GM21423 (cell line): ENCODE measurements around the gene PRPF38A.

Source experiments
- ATAC-seq: cut with Tn5 transposase; IDR thresholded peaks from one replicate; pipeline ENCODE4 v1.9.1; 2021; ENCODE audit warnings: mild to moderate bottlenecking, moderate library complexity; ENCODE audit not compliant: unreplicated experiment

Gene PRPF38A

DNA sequence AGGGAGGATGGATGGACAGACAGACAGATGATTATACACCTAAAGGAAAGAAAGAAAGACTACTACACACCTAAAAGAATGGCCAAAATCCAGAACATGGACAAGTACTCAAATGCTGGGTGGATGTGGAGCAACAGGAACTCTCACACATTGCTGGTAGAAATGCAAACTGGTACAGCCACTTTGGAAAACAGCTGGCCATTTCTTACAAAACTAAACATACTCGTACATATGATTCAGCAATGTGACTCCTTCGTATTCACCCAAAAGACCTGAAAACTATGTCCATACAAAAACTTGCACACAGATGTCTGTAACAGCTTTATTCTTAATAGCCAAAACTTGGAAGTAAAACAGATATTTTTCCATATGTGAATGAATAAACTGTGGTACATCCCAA lies 51.3 kb downstream of the PRPF38A start:
- no peak for ATAC-seq

DNA sequence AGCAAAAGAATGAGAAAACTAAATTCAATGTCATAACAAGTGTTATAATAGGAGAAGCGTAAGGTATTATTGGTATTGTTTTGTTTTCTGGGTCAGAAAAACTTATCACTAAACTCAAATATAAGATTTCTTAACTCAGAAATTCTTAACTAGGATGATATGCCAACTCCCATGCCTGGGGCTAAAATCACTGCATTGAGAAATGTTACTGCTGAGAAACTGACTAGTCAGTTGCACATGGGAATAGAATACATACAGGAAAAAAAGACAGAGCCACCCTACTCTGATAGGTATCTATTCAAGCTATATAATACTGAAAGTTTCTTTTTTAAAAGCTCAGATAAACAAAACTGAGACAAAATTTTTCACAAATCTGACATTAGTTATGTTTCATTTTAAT lies 56.3 kb downstream of the PRPF38A start:
- no peak for ATAC-seq

GRCh38 chr1:52461821-52462220 lies 57.4 kb downstream of the PRPF38A start:
- ATAC-seq = no peak

DNA sequence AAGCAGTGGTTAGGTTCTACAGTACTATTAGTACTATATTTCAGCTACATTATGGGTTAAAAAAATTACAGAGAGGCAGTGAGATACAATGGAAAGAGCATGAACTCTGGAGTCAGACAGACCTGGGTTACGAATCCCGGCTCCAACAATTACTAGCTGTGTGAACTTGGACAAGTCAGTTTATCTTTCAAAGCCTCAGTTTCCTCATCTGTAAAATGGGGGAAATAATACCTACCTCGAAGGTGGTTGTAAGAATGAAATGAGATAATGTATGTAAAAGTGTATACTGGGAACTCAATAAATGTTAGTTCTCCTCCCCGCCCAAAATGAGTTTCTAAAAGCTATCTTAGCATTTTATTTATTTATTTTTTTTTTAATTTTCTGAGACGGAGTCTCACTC lies 59.5 kb downstream of the PRPF38A start:
- ATAC-seq = no peak

DNA sequence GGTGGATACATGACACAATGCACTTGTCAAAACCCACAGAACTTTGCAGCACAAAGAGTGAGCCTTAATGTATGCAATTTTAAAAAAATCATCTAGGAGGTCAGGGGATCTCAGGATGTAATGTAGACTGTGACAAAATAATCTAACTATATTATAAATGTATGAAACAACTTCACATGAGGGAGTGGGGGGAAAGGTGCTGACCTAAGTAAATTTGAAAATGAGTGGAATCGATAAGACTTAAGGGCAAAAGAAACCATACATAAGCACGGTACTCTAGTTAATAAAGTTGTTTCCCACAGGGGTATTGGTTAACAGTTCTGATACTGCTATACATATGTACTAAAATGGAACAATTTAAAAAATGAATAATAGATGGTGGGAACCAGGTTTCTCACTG lies 64.7 kb downstream of the PRPF38A start:
- no peak for ATAC-seq
